Spleen (tissue), 11 donors: ENCODE data around the gene DNASE2. TPM values are rescaled to one million over a fixed set of nuclear protein-coding genes. Genes with fewer than 3 reads are reported as not detected.

Experiments
- DNase-seq: peaks from one replicate; pipeline ENCODE4 v3.0.0-alpha.2; 2020
- H3K27ac ChIP-seq, 8 donors: fragments of 200-600 bp; sonication (generic) in 7 of 8; 1 replicate in 4 of 8; 2 replicates in 4 of 8; pipeline versions ENCODE4 v1.5.0 to v1.8.0; 2016 to 2021; ENCODE audit warnings: inconsistent platforms in 4 of 8, mild to moderate bottlenecking in 4 of 8, moderate library complexity in 1 of 8
- H3K27me3 ChIP-seq, 7 donors: fragments of 200-600 bp; sonication (generic) in 6 of 7; replicated peaks in 1 of 7; 1 replicate in 4 of 7; 2 replicates in 3 of 7; pipeline versions ENCODE4 v1.5.0 to v1.8.0; 2016 to 2021; ENCODE audit warnings: inconsistent platforms in 3 of 7, mild to moderate bottlenecking in 1 of 7
- H3K36me3 ChIP-seq, 6 donors: fragments of 200-600 bp; sonication (generic) in 5 of 6; 1 replicate in 4 of 6; 2 replicates in 2 of 6; pipeline versions ENCODE4 v1.5.0 to v1.8.0; 2016 to 2021; ENCODE audit warnings: inconsistent platforms in 2 of 6
- H3K4me1 ChIP-seq, 6 donors: fragments of 200-600 bp; sonication (generic) in 5 of 6; 1 replicate in 3 of 6; 2 replicates in 3 of 6; pipeline versions ENCODE4 v1.5.0 to v1.8.0; 2016 to 2021; ENCODE audit warnings: inconsistent platforms in 3 of 6
- H3K4me3 ChIP-seq, 8 donors: fragments of 200-600 bp; sonication (generic) in 7 of 8; 1 replicate in 4 of 8; 2 replicates in 4 of 8; pipeline versions ENCODE4 v1.5.0 to v1.8.0; 2016 to 2021; ENCODE audit warnings: inconsistent platforms in 4 of 8, mild to moderate bottlenecking in 4 of 8, moderate library complexity in 2 of 8
- H3K9me3 ChIP-seq, 8 donors: fragments of 200-600 bp; sonication (generic) in 7 of 8; 1 replicate in 4 of 8; 2 replicates in 4 of 8; pipeline versions ENCODE4 v1.5.0 to v1.8.0; 2016 to 2021; ENCODE audit warnings: inconsistent platforms in 4 of 8
- POLR2A ChIP-seq, 3 donors: fragments of 450-650 bp; IDR thresholded peaks; one replicate each; pipeline ENCODE4 v1.5.1; 2017; ENCODE audit warnings: antibody characterized with exemption in 3 of 3, mild to moderate bottlenecking in 1 of 3
- WGBS, 5 donors: extraction: QIAGEN DNeasy Blood & Tissue Kit in 3 of 5; methylation state at CpG; one replicate each; pipeline versions ENCODE4 v1.1.5 to v1.1.7; 2013 to 2018; 5-methylcytosine and 5-hydroxymethylcytosine counted together
- intact Hi-C: fragments of 100-400 bp; cut with DNase I; formaldehyde crosslinking; loops from one replicate; pipeline ENCODE4 v1.15.0; 2023; ENCODE audit warnings: low total_unique reads
- microRNA-seq, 3 donors: library from miRNA; unstranded; fragments of <30 nt; microRNA quantifications; one replicate each; pipeline versions ENCODE4 to v1.1.0, GENCODE V29; 2019 to 2020
- polyA plus RNA-seq, 3 donors: library from polyadenylated mRNA; stranded (reverse); fragments of 200-250 nt; gene quantifications; one replicate each; pipeline ENCODE4 v1.2.1, GENCODE V29; 2013
- small RNA-seq, 4 donors: library from RNA; depleted of rRNA; stranded (forward); fragments of <200 nt; gene quantifications; one replicate each; pipeline ENCODE3, GENCODE V24; 2016
- total RNA-seq, 7 donors: library from RNA; depleted of rRNA in 3 of 7; stranded (reverse); fragments of >200 nt in 3 of 7; fragmentation: NEBNext Ultra II Directional in 4 of 7; extraction: Animal tissue kit (Norgen Biotek cat#: 25700) in 4 of 7; gene quantifications; one replicate each; pipeline versions ENCODE4 v1.1.0 to v1.2.1, GENCODE V29; 2016 to 2021
- TF ChIP-seq, protein P1 (sequence below), 11 experiments: fragments of 200-600 bp in 7 of 11; fragments of 450-650 bp in 4 of 11; sonication (generic) in 4 of 11; IDR thresholded peaks in 8 of 11; conservative IDR thresholded peaks in 3 of 11; 1 replicate in 7 of 11; 2 replicates in 4 of 11; pipeline versions ENCODE4 v1.4.0 to v1.8.0; 2016 to 2021; ENCODE audit warnings: antibody characterized with exemption in 11 of 11, inconsistent platforms in 4 of 11, mild to moderate bottlenecking in 1 of 11
- donor health status: healthy with polysubstance abuse.
- donor health status: DM: no; HTN: no; CAD: no; lungs with moderate emphysema.
- donor health status: DM: no; HTN: no; CAD: no.
- donor health status: Bipolar disorder and iron deficiency.
- donor health status: healthy.
- donor health status: DM: no; HTN: no; CAD: no.
- donor health status: DM: yes; HTN: yes; CAD: no.

Gene DNASE2
- total and polyA plus RNA-seq, 10 donors: 19.5 to 36.1 (median 26.3) TPM

GRCh38 chr19:12825254-12826131, 55.8 kb downstream of the DNASE2 start:
- peak overlapping the region in 1 of 8 donors; percentile 30 for H3K4me3 ChIP-seq
- intact Hi-C loops: no loop called here
- DNase-seq: no peak
- TF ChIP-seq, protein P1, sequence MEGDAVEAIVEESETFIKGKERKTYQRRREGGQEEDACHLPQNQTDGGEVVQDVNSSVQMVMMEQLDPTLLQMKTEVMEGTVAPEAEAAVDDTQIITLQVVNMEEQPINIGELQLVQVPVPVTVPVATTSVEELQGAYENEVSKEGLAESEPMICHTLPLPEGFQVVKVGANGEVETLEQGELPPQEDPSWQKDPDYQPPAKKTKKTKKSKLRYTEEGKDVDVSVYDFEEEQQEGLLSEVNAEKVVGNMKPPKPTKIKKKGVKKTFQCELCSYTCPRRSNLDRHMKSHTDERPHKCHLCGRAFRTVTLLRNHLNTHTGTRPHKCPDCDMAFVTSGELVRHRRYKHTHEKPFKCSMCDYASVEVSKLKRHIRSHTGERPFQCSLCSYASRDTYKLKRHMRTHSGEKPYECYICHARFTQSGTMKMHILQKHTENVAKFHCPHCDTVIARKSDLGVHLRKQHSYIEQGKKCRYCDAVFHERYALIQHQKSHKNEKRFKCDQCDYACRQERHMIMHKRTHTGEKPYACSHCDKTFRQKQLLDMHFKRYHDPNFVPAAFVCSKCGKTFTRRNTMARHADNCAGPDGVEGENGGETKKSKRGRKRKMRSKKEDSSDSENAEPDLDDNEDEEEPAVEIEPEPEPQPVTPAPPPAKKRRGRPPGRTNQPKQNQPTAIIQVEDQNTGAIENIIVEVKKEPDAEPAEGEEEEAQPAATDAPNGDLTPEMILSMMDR (IDR thresholded peaks at IDR 0.05 in 8 of 11, conservative IDR thresholded peaks at IDR 0.05 in 3 of 11): peak in 5 of 11 experiments; percentile 27 to 47 (median 34)
- TF ChIP-seq POLR2A (IDR thresholded peaks at IDR 0.05): no peak
- H3K27me3 ChIP-seq: peaks cover 0 to 84% (median 57%) of the 10 kb centered on the region in 7 donors
- WGBS, 5 donors: 7 to 12% (median 10%) methylated on average over 36 to 46 of the region's 46 CpGs
- H3K9me3 ChIP-seq: peaks cover 0 to 6% (median 0%) of the 10 kb centered on the region in 8 donors
- H3K36me3 ChIP-seq: no peaks in the 10 kb centered on the region
- no peak overlapping the region for H3K27ac ChIP-seq
- peaks cover 0 to 16% (median 8%) of the 10 kb centered on the region in 6 donors for H3K4me1 ChIP-seq

Small RNA genes lying within 50 kb of the gene (microRNA-seq; reads per million reads assigned to microRNA genes)
- 0 to 0.70 (median 0.36) reads per million in 3 donors for gene MIR5695
- 0 to 0.35 (median 0) reads per million in 3 donors for gene MIR6794

Small RNA genes lying within 50 kb of the gene (small RNA-seq; reads per million reads assigned to genes)
- 0 to 0.23 (median 0.07) reads per million in 4 donors for gene MIR5695
- 0 reads per million in 4 donors for gene MIR6794

Other genes starting within 250 kb of the DNASE2 start
- gene MAN2B1, start 214.7 kb downstream of the DNASE2 start, total RNA-seq: 100 to 1,000 TPM; 145 to 288 (median 218) TPM
- 100 to 1,000 TPM in 1 of 3 donors, 10 to 100 TPM in 2; 50.6 to 122 (median 83.3) TPM for gene MAN2B1, start 214.7 kb downstream of the DNASE2 start, polyA plus RNA-seq
- 10 to 100 TPM in 6 of 7 donors, 1 to 10 TPM in 1; 6.4 to 15.7 (median 12.9) TPM for gene WDR83, start 214.6 kb downstream of the DNASE2 start, total RNA-seq
- gene WDR83, start 214.6 kb downstream of the DNASE2 start, polyA plus RNA-seq: 10 to 100 TPM; 17.0 to 19.5 (median 19.0) TPM
- 100 to 1,000 TPM in 3 of 7 donors, 10 to 100 TPM in 4; 86.8 to 158 (median 96.0) TPM for gene DHPS, start 199.6 kb downstream of the DNASE2 start, total RNA-seq
- gene DHPS, start 199.6 kb downstream of the DNASE2 start, polyA plus RNA-seq: 10 to 100 TPM; 55.1 to 76.6 (median 59.3) TPM
- not detected for gene GNG14, start 193.5 kb downstream of the DNASE2 start, total RNA-seq
- gene GNG14, start 193.5 kb downstream of the DNASE2 start, polyA plus RNA-seq: not detected
- 1 to 10 TPM; 1.7 to 5.3 (median 3.8) TPM for gene FBXW9, start 184.8 kb downstream of the DNASE2 start, total RNA-seq
- 1 to 10 TPM; 4.8 to 7.4 (median 5.2) TPM for gene FBXW9, start 184.8 kb downstream of the DNASE2 start, polyA plus RNA-seq
- gene TNPO2, start 157.5 kb downstream of the DNASE2 start, total RNA-seq: 10 to 100 TPM; 47.5 to 83.6 (median 61.5) TPM
- 10 to 100 TPM; 15.8 to 30.4 (median 22.9) TPM for gene TNPO2, start 157.5 kb downstream of the DNASE2 start, polyA plus RNA-seq
- gene TRIR, start 146.8 kb downstream of the DNASE2 start, total RNA-seq: 100 to 1,000 TPM; 127 to 225 (median 150) TPM
- gene TRIR, start 146.8 kb downstream of the DNASE2 start, polyA plus RNA-seq: 100 to 1,000 TPM; 346 to 403 (median 386) TPM
- gene GET3, start 144.0 kb downstream of the DNASE2 start, total RNA-seq: 10 to 100 TPM; 32.7 to 50.7 (median 38.4) TPM
- gene GET3, start 144.0 kb downstream of the DNASE2 start, polyA plus RNA-seq: 10 to 100 TPM; 35.4 to 68.0 (median 52.8) TPM
- gene BEST2, start 129.7 kb downstream of the DNASE2 start, total RNA-seq: not detected
- gene BEST2, start 129.7 kb downstream of the DNASE2 start, polyA plus RNA-seq: not detected
- gene HOOK2, start 105.9 kb downstream of the DNASE2 start, total RNA-seq: 10 to 100 TPM; 14.8 to 27.4 (median 25.2) TPM
- 10 to 100 TPM in 2 of 3 donors, 1 to 10 TPM in 1; 7.1 to 24.3 (median 20.5) TPM for gene HOOK2, start 105.9 kb downstream of the DNASE2 start, polyA plus RNA-seq
- gene JUNB, start 90.0 kb downstream of the DNASE2 start, total RNA-seq: 100 to 1,000 TPM; 102 to 363 (median 189) TPM
- 100 to 1,000 TPM in 1 of 3 donors, 10 to 100 TPM in 2; 57.5 to 118 (median 64.0) TPM for gene JUNB, start 90.0 kb downstream of the DNASE2 start, polyA plus RNA-seq
- gene PRDX2, start 79.6 kb downstream of the DNASE2 start, total RNA-seq: 100 to 1,000 TPM in 6 of 7 donors, 10 to 100 TPM in 1; 97.9 to 203 (median 140) TPM
- 100 to 1,000 TPM in 2 of 3 donors, 10 to 100 TPM in 1; 78.3 to 123 (median 108) TPM for gene PRDX2, start 79.6 kb downstream of the DNASE2 start, polyA plus RNA-seq
- 1 to 10 TPM in 4 of 7 donors, not detected in 3; 1.1 to 4.8 (median 3.4) TPM for gene THSD8, start 79.4 kb downstream of the DNASE2 start, total RNA-seq
- gene THSD8, start 79.4 kb downstream of the DNASE2 start, polyA plus RNA-seq: 1 to 10 TPM; 5.2 to 9.1 (median 5.7) TPM
- gene RNASEH2A, start 74.9 kb downstream of the DNASE2 start, total RNA-seq: 10 to 100 TPM in 6 of 7 donors, 1 to 10 TPM in 1; 9.8 to 15.9 (median 11.7) TPM
- gene RNASEH2A, start 74.9 kb downstream of the DNASE2 start, polyA plus RNA-seq: 10 to 100 TPM in 2 of 3 donors, 1 to 10 TPM in 1; 4.4 to 12.2 (median 11.4) TPM
- gene RTBDN, start 46.9 kb downstream of the DNASE2 start, total RNA-seq: not detected
- gene RTBDN, start 46.9 kb downstream of the DNASE2 start, polyA plus RNA-seq: not detected
- under 1 TPM in 6 of 7 donors, not detected in 1; 0.23 to 0.65 (median 0.33) TPM for gene MAST1, start 42.9 kb downstream of the DNASE2 start, total RNA-seq
- gene MAST1, start 42.9 kb downstream of the DNASE2 start, polyA plus RNA-seq: under 1 TPM in 2 of 3 donors, not detected in 1; 0.12 to 0.32 TPM
- 10 to 100 TPM in 1 of 7 donors, 1 to 10 TPM in 3, under 1 TPM in 2, not detected in 1; 0.44 to 13.0 (median 2.7) TPM for gene KLF1, start 5.8 kb upstream of the DNASE2 start, total RNA-seq
- gene KLF1, start 5.8 kb upstream of the DNASE2 start, polyA plus RNA-seq: under 1 TPM; 0.13 to 0.67 (median 0.33) TPM
- gene GCDH, start 9.7 kb upstream of the DNASE2 start, total RNA-seq: 10 to 100 TPM; 19.0 to 48.4 (median 29.3) TPM
- 10 to 100 TPM; 16.3 to 29.4 (median 20.1) TPM for gene GCDH, start 9.7 kb upstream of the DNASE2 start, polyA plus RNA-seq
- under 1 TPM in 1 of 7 donors, not detected in 6; 0.74 TPM for gene SYCE2, start 37.8 kb upstream of the DNASE2 start, total RNA-seq
- gene SYCE2, start 37.8 kb upstream of the DNASE2 start, polyA plus RNA-seq: under 1 TPM; 0.29 to 0.85 (median 0.30) TPM
- 10 to 100 TPM; 32.8 to 49.9 (median 42.2) TPM for gene FARSA, start 52.3 kb upstream of the DNASE2 start, total RNA-seq
- 10 to 100 TPM; 25.1 to 55.4 (median 36.3) TPM for gene FARSA, start 52.3 kb upstream of the DNASE2 start, polyA plus RNA-seq
- 100 to 1,000 TPM; 306 to 828 (median 571) TPM for gene CALR, start 57.2 kb upstream of the DNASE2 start, total RNA-seq
- gene CALR, start 57.2 kb upstream of the DNASE2 start, polyA plus RNA-seq: 100 to 1,000 TPM; 150 to 194 (median 193) TPM
- 100 to 1,000 TPM in 1 of 7 donors, 10 to 100 TPM in 6; 80.4 to 109 (median 90.8) TPM for gene RAD23A, start 64.4 kb upstream of the DNASE2 start, total RNA-seq
- gene RAD23A, start 64.4 kb upstream of the DNASE2 start, polyA plus RNA-seq: 100 to 1,000 TPM in 2 of 3 donors, 10 to 100 TPM in 1; 88.6 to 134 (median 115) TPM
- 10 to 100 TPM; 12.8 to 33.4 (median 15.8) TPM for gene GADD45GIP1, start 75.8 kb upstream of the DNASE2 start, total RNA-seq
- 10 to 100 TPM; 39.7 to 47.9 (median 40.8) TPM for gene GADD45GIP1, start 75.8 kb upstream of the DNASE2 start, polyA plus RNA-seq
- gene DAND5, start 88.1 kb upstream of the DNASE2 start, total RNA-seq: not detected
- not detected for gene DAND5, start 88.1 kb upstream of the DNASE2 start, polyA plus RNA-seq
- 10 to 100 TPM; 12.3 to 41.4 (median 26.7) TPM for gene NFIX, start 114.0 kb upstream of the DNASE2 start, total RNA-seq
- gene NFIX, start 114.0 kb upstream of the DNASE2 start, polyA plus RNA-seq: 1 to 10 TPM; 1.1 to 7.7 (median 1.5) TPM
- gene LYL1, start 221.4 kb upstream of the DNASE2 start, total RNA-seq: 10 to 100 TPM; 35.5 to 69.4 (median 50.0) TPM
- gene LYL1, start 221.4 kb upstream of the DNASE2 start, polyA plus RNA-seq: 10 to 100 TPM; 63.7 to 86.9 (median 68.0) TPM
- 10 to 100 TPM; 27.7 to 72.8 (median 37.5) TPM for gene TRMT1, start 235.3 kb upstream of the DNASE2 start, total RNA-seq
- gene TRMT1, start 235.3 kb upstream of the DNASE2 start, polyA plus RNA-seq: 100 to 1,000 TPM in 2 of 3 donors, 10 to 100 TPM in 1; 76.2 to 109 (median 107) TPM
- 10 to 100 TPM; 22.0 to 47.0 (median 37.7) TPM for gene NACC1, start 236.8 kb upstream of the DNASE2 start, total RNA-seq
- 10 to 100 TPM in 1 of 3 donors, 1 to 10 TPM in 2; 5.5 to 32.8 (median 7.1) TPM for gene NACC1, start 236.8 kb upstream of the DNASE2 start, polyA plus RNA-seq